NB4 (cell line): Measurements from ENCODE around the gene SFTPD.

Source experiments
- CTCF ChIP-seq: IDR thresholded peaks from one replicate; pipeline ENCODE4 v1.5.1; 2012; ENCODE audit warnings: low read depth, low read length
- MAX ChIP-seq: IDR thresholded peaks from 2 replicates; pipeline ENCODE4 v1.6.1; 2011; ENCODE audit warnings: low read depth, low read length

GRCh38 chr10:79904671-79905321, 44.1 kb downstream of the SFTPD start:
- TF ChIP-seq CTCF (no peak), MAX (no peak)
